ENCODE measurements around the gene UBE4A. TPM values are rescaled to one million over a fixed set of nuclear protein-coding genes. Genes with fewer than 3 reads are reported as not detected.

Gene UBE4A
- total RNA-seq, 3 donors from 2014 or later: 42.3 to 50.1 (median 46.1) TPM

DNA sequence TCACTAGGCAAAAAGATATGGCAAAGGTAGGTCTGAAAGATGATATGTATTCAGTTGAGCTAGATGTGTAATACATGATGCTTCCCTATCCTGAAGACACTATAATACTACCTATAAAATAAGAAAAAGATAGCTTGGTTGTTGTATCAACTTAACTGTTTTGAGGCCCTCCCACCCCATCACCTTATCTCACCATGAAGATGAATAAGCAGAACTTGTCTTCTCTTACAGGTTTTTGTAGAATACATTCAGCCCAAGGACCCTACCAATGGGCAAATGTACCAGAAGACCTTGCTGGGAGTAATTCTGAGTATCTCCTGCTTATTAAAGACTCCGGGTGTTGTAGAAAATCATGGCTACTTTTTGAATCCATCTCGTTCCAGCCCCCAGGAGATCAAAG is 13.9 kb downstream of the UBE4A start:
- TF ChIP-seq, protein P1, sequence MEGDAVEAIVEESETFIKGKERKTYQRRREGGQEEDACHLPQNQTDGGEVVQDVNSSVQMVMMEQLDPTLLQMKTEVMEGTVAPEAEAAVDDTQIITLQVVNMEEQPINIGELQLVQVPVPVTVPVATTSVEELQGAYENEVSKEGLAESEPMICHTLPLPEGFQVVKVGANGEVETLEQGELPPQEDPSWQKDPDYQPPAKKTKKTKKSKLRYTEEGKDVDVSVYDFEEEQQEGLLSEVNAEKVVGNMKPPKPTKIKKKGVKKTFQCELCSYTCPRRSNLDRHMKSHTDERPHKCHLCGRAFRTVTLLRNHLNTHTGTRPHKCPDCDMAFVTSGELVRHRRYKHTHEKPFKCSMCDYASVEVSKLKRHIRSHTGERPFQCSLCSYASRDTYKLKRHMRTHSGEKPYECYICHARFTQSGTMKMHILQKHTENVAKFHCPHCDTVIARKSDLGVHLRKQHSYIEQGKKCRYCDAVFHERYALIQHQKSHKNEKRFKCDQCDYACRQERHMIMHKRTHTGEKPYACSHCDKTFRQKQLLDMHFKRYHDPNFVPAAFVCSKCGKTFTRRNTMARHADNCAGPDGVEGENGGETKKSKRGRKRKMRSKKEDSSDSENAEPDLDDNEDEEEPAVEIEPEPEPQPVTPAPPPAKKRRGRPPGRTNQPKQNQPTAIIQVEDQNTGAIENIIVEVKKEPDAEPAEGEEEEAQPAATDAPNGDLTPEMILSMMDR (IDR thresholded peaks at IDR 0.05): no peak
- no peak for ATAC-seq
- Histone ChIP-seq H3K36me3 (ENCODE audit: low read depth) (no peaks in the 10 kb centered on the region), H3K9me3 (no peaks in the 10 kb centered on the region), H3K4me3 (no peak overlapping the region), H3K4me1 (ENCODE audit: low read depth) (no peaks in the 10 kb centered on the region)
- intact Hi-C loops (cut with DNase I, micrococcal nuclease): no loop called here
- no peak for DNase-seq

DNA sequence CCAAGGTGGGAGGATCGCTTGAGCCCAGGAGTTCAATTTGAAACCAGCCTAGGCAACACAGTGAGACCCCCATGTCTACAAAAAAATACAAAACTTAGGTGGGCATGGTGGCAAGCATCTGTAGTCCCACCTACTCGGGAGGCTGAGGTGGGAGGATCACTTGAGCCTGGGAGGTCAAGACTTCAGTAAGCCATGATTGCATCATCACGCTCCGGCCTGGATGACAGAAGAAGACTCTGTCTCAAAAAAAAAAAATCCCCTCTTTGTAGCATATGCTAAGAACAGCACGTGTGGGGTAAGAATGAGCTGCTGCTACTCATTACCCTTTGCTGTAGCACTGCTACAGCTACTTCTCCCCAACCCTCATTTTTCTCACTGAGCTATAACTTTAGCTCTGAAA is 14.5 kb downstream of the UBE4A start:
- Histone ChIP-seq H3K4me1 (ENCODE audit: low read depth) (no peaks in the 10 kb centered on the region), H3K4me3 (no peak overlapping the region), H3K36me3 (ENCODE audit: low read depth) (no peaks in the 10 kb centered on the region), H3K9me3 (no peaks in the 10 kb centered on the region)
- DNase-seq (no peak), ATAC-seq (no peak)
- TF ChIP-seq, protein P1 (IDR thresholded peaks at IDR 0.05): no peak
- intact Hi-C loops (cut with DNase I, micrococcal nuclease): no loop called here

DNA sequence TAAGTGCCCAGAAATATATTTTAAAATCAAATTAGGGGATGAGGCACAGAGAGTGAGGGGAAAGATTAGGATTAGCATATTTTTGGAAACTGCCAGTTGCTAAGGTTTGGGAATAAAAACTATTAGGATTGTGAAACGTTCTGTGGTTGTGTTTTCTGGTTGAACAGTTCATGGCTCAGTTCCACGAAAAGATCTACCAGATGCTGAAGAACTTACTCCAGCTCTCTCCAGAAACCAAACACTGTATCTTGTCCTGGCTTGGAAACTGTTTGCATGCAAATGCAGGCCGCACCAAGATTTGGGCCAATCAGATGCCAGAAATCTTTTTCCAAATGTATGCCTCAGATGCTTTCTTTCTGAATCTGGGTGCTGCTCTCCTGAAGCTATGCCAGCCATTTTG is 15.3 kb downstream of the UBE4A start:
- intact Hi-C loops (cut with DNase I, micrococcal nuclease): no loop called here
- ATAC-seq (no peak), DNase-seq (no peak)
- Histone ChIP-seq H3K4me3 (no peak overlapping the region), H3K4me1 (ENCODE audit: low read depth) (no peaks in the 10 kb centered on the region), H3K36me3 (ENCODE audit: low read depth) (no peaks in the 10 kb centered on the region), H3K9me3 (no peaks in the 10 kb centered on the region)
- TF ChIP-seq, protein P1 (IDR thresholded peaks at IDR 0.05): no peak

DNA sequence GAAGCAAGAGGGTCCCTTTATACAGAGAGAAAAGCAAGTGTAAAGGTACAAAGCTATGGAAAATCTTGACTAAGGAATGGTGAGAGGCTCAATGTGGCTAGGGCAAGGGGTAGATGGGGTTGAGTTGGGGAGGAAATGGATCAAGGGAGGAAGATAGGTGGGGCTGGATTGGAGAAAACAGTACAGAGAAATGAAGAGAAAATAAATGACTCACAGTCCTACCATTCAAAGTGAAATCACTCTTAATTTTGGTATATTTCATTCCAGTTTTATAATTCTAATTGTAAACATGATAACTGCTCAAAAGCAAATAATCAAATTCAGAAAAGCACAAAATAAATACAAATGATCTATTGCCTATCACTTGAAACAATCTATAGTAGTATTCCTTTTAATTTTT is 16.6 kb downstream of the UBE4A start:
- H3K4me1 ChIP-seq (ENCODE audit: low read depth): no peaks in the 10 kb centered on the region
- ATAC-seq (no peak), DNase-seq (no peak)
- no peak overlapping the region for H3K4me3 ChIP-seq
- TF ChIP-seq, protein P1 (IDR thresholded peaks at IDR 0.05): no peak
- no peaks in the 10 kb centered on the region for H3K36me3 ChIP-seq (ENCODE audit: low read depth)
- no peaks in the 10 kb centered on the region for H3K9me3 ChIP-seq
- intact Hi-C loops (cut with DNase I, micrococcal nuclease): no loop called here

DNA sequence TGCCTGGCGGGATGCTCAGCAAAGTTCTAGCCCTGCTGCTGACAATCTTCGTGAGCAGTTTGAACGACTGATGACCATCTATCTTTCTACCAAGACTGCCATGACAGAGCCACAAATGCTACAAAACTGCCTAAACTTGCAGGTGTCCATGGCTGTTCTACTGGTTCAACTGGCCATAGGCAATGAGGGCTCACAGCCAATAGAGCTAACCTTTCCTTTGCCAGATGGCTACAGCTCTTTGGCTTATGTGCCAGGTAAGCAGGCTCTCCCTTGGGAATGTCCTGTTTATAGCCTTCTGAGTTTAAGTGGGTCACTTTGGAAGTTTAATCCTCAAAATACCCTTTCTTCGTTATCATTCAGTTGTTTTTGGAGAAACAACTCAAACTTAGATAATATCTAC is 20.1 kb downstream of the UBE4A start:
- no peaks in the 10 kb centered on the region for H3K9me3 ChIP-seq
- no peak for ATAC-seq
- intact Hi-C loops (cut with DNase I, micrococcal nuclease): no loop called here

More for the DNA sequence above, 20.1 kb downstream of the UBE4A start:
- TF ChIP-seq, protein P1 (IDR thresholded peaks at IDR 0.05): no peak
- no peaks in the 10 kb centered on the region for H3K4me1 ChIP-seq (ENCODE audit: low read depth)
- no peak for DNase-seq
- peaks cover 5% of the 10 kb centered on the region for H3K36me3 ChIP-seq (ENCODE audit: low read depth)
- no peak overlapping the region for H3K4me3 ChIP-seq

All from mucosa of descending colon (tissue), 3 donors.